ENCODE results near the gene CBL.

GRCh38 chr11:119319700-119320239, 113.6 kb downstream of the CBL start:
- TF ChIP-seq CTCF (IDR thresholded peaks at IDR 0.05) (no peak), POLR2AphosphoS5 (IDR thresholded peaks at IDR 0.05; ENCODE audit: insufficient read depth in 1 of 2, low read depth in 1 of 2) (peak in 1 of 2 donors; percentile 29)
